HUES64 (cell line): Measurements from ENCODE around the gene ZSWIM3.

Experiments used
- H3K27ac ChIP-seq: 2 replicates; pipeline ENCODE4 v1.7.0; 2013; ENCODE audit warnings: low read depth, low read length, inconsistent platforms
- H3K27me3 ChIP-seq: 2 replicates; pipeline ENCODE4 v1.6.1; 2013; ENCODE audit warnings: mild to moderate bottlenecking, low read length; ENCODE audit not compliant: insufficient read depth
- H3K36me3 ChIP-seq: 2 replicates; pipeline ENCODE4 v1.6.1; 2013; ENCODE audit warnings: mild to moderate bottlenecking, low read length; ENCODE audit not compliant: insufficient read depth
- H3K4me1 ChIP-seq: 2 replicates; pipeline ENCODE4 v1.6.1; 2013; ENCODE audit warnings: mild to moderate bottlenecking, low read length, moderate library complexity; ENCODE audit not compliant: insufficient read depth
- H3K4me3 ChIP-seq: 2 replicates; pipeline ENCODE4 v1.5.1; 2013; ENCODE audit warnings: mild to moderate bottlenecking, low read length, moderate library complexity
- H3K9ac ChIP-seq: 2 replicates; pipeline ENCODE4 v1.6.1; 2013; ENCODE audit warnings: mild to moderate bottlenecking, low read depth, low read length
- H3K9me3 ChIP-seq: 2 replicates; pipeline ENCODE4 v1.6.1; 2013; ENCODE audit warnings: low read depth, low read length; ENCODE audit not compliant: insufficient read depth
- WGBS: fragments of 150-250, 120-280 bp; methylation state at CpG from one replicate; pipeline ENCODE4 v1.1.7; 2013; ENCODE audit warnings: missing lambda C conversion rate; 5-methylcytosine and 5-hydroxymethylcytosine counted together

ZSWIM3 gene

DNA sequence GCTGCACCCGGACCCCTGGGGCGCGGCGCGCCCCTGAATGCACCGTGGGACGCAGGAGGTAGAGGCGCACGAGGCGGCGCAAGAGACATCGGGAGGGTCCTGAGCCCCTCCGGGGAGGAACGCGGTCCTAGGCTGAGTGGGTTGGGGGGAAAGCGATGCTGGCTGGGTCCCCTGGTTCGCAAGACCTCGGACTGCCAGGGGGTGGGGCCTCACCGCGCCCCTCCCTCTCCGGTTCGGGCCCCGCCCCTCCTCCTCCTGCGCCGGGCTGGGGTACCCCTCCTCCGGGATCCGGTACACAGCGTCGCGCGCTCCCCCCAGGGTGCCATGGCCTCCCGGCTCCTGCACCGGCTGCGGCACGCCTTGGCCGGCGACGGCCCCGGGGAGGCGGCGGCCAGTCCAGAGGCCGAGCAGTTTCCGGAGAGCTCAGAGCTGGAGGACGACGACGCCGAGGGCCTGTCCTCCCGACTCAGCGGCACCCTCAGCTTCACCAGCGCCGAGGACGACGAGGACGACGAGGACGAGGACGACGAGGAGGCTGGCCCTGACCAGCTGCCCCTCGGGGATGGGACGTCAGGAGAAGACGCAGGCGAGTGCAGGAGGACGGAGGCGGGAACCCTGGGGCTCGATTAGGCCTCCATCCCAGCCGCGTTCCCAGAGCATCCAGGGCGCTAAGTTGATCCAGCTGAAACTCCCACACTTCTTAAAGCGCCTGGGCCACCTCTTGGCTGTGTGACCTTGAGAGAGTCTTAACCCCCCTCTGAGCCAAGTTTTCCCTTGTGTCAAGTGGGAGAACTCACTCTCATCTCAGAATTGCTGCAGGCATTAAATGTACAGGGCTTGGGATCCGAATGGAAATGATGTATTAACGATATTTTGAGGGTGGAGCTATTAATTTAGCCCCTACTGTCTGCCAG is 23.3 kb upstream of the ZSWIM3 start:
- H3K36me3 ChIP-seq, result peaks cover 24% of the 10 kb centered on the region; the same call in 1 of the 2 replicates
- peak overlapping the region; percentile 80 for H3K27ac ChIP-seq
- H3K4me1 ChIP-seq, result peaks cover 5% of the 10 kb centered on the region
- 5% methylated on average over 71 of the region's 71 CpGs for WGBS
- no peaks in the 10 kb centered on the region for H3K9me3 ChIP-seq
- H3K27me3 ChIP-seq, result no peaks in the 10 kb centered on the region
- peak overlapping the region; percentile 79 for H3K4me3 ChIP-seq
- peak overlapping the region; percentile 75 for H3K9ac ChIP-seq

DNA sequence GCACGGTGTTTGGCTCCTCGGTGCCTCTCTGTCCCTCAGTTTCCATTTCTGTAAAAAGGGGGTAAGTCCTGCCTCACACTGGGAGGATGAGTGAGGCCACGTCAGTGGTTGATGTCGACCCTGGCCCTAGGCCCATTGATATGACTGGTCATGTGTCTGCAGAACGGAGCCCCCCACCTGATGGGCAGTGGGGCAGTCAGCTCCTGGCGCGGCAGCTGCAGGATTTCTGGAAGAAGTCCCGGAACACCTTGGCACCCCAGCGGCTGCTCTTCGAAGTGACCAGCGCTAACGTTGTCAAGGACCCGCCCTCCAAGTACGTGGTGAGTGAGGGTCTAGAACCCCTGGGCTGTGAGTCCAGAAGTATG is 22.6 kb upstream of the ZSWIM3 start:
- H3K9me3 ChIP-seq, result no peaks in the 10 kb centered on the region
- H3K36me3 ChIP-seq, result peaks cover 26% of the 10 kb centered on the region; the same call in 1 of the 2 replicates
- no peak overlapping the region; the same call in 1 of the 2 replicates for H3K9ac ChIP-seq
- H3K27me3 ChIP-seq, result no peaks in the 10 kb centered on the region
- peaks cover 5% of the 10 kb centered on the region for H3K4me1 ChIP-seq
- 90% methylated on average over 14 of the region's 14 CpGs for WGBS
- H3K27ac ChIP-seq, result no peak overlapping the region
- peak overlapping the region; percentile 79 for H3K4me3 ChIP-seq

- Histone ChIP-seq H3K9me3 (no peaks in the 10 kb centered on the region), H3K36me3 (peaks cover 31% of the 10 kb centered on the region), H3K9ac (no peak overlapping the region), H3K27me3 (no peaks in the 10 kb centered on the region), H3K4me3 (no peak overlapping the region), H3K27ac (no peak overlapping the region), H3K4me1 (peaks cover 5% of the 10 kb centered on the region)
- WGBS, result 97% methylated on average over 3 of the region's 3 CpGs
Observed at GRCh38 chr20:45835329-45835765, 22.1 kb upstream of the ZSWIM3 start.

GRCh38 chr20:45835825-45836224 is 21.6 kb upstream of the ZSWIM3 start:
- no peak overlapping the region for H3K9ac ChIP-seq
- whole genome bisulfite sequencing, result 92% methylated on average over 5 of the region's 5 CpGs

GRCh38 chr20:45836841-45837240 is 20.6 kb upstream of the ZSWIM3 start:
- H3K9ac ChIP-seq, result no peak overlapping the region
- H3K4me3 ChIP-seq, result no peak overlapping the region
- no peak overlapping the region for H3K27ac ChIP-seq
- 82% methylated on average over 1 of the region's 1 CpG for WGBS
- H3K36me3 ChIP-seq, result peaks cover 43% of the 10 kb centered on the region
- peaks cover 5% of the 10 kb centered on the region for H3K4me1 ChIP-seq
- H3K27me3 ChIP-seq, result no peaks in the 10 kb centered on the region
- no peaks in the 10 kb centered on the region for H3K9me3 ChIP-seq

More at GRCh38 chr20:45835825-45836224, 21.6 kb upstream of the ZSWIM3 start:
- H3K4me1 ChIP-seq, result peaks cover 5% of the 10 kb centered on the region
- no peak overlapping the region for H3K4me3 ChIP-seq
- no peaks in the 10 kb centered on the region for H3K27me3 ChIP-seq
- H3K9me3 ChIP-seq, result no peaks in the 10 kb centered on the region
- no peak overlapping the region for H3K27ac ChIP-seq
- H3K36me3 ChIP-seq, result peaks cover 35% of the 10 kb centered on the region

- Histone ChIP-seq H3K4me3 (no peak overlapping the region), H3K36me3 (peaks cover 70% of the 10 kb centered on the region), H3K27me3 (no peaks in the 10 kb centered on the region), H3K9ac (no peak overlapping the region), H3K9me3 (no peaks in the 10 kb centered on the region), H3K4me1 (no peaks in the 10 kb centered on the region), H3K27ac (no peak overlapping the region)
- WGBS, result 93% methylated on average over 25 of the region's 25 CpGs
Observed at GRCh38 chr20:45840700-45841198, 16.7 kb upstream of the ZSWIM3 start.

DNA sequence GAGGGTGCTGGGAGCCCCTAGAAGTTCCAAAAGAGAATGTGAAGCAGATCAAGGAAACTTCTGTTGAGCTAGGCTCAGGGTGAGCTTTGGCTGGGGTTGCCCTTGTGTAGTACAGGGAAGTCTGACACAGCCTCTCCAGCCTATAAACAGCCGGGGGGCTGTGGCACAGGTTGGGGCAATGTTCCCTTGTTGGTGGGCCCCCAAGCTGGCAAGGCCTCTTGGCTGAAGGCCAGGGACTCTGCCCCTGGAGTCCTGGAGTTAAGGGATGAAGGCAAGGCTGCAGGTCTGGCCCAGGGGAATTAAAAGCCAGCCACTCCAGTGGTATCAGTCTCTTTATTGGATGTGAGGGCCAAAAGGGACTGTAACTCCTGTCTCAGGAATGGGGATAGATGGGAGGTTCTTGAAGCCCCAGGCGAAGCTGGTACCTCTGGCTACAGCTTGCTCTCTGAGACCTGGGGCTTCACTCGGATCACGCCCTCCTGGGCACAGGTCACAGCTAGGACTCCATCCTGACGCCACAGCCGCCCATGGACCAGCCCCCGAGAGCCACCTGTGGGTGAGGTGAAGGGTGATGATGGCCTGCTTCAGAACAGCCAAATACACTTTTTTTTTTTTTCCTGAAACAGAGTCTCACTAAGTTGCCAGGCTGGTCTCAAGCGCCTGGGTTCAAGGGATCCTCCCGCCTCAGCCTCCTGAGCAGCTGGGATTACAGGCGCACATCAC is 15.8 kb upstream of the ZSWIM3 start:
- H3K36me3 ChIP-seq, result peaks cover 74% of the 10 kb centered on the region

GRCh38 chr20:45842169-45842812 is 15.1 kb upstream of the ZSWIM3 start:
- no peak overlapping the region for H3K27ac ChIP-seq
- peaks cover 68% of the 10 kb centered on the region for H3K36me3 ChIP-seq
- WGBS, result 91% methylated on average over 5 of the region's 5 CpGs

More for the DNA sequence above, 15.8 kb upstream of the ZSWIM3 start:
- no peaks in the 10 kb centered on the region for H3K27me3 ChIP-seq
- no peaks in the 10 kb centered on the region for H3K4me1 ChIP-seq
- H3K9me3 ChIP-seq, result no peaks in the 10 kb centered on the region
- H3K4me3 ChIP-seq, result no peak overlapping the region
- no peak overlapping the region for H3K27ac ChIP-seq
- no peak overlapping the region for H3K9ac ChIP-seq
- WGBS, result 94% methylated on average over 10 of the region's 10 CpGs

GRCh38 chr20:45843506-45843905 is 13.9 kb upstream of the ZSWIM3 start:
- 95% methylated on average over 13 of the region's 14 CpGs for WGBS
- Histone ChIP-seq H3K27me3 (no peaks in the 10 kb centered on the region), H3K9me3 (no peaks in the 10 kb centered on the region), H3K4me1 (no peaks in the 10 kb centered on the region), H3K27ac (no peak overlapping the region), H3K4me3 (no peak overlapping the region), H3K9ac (no peak overlapping the region), H3K36me3 (peaks cover 67% of the 10 kb centered on the region)

More at GRCh38 chr20:45842169-45842812, 15.1 kb upstream of the ZSWIM3 start:
- Histone ChIP-seq H3K27me3 (no peaks in the 10 kb centered on the region), H3K9ac (no peak overlapping the region), H3K4me1 (no peaks in the 10 kb centered on the region), H3K4me3 (no peak overlapping the region), H3K9me3 (no peaks in the 10 kb centered on the region)

DNA sequence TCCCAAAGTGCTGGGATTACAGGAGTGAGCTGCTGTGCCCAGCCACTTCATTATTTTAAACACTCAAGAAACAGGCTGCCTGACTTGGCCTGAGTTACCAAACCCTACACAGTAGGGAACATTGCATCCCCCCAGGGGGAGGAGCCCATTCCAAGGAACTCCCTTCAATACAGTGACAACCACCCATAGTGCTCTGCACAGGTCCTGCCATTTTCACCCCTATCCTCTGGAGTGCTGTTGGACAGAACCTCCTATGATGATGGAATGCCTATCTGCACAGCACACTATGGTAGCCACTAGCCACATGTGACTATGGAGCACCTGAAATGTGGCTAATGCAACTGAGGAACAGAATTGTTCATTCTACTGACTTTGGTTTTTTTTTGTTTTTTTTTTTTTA is 12.0 kb upstream of the ZSWIM3 start:
- H3K36me3 ChIP-seq, result peaks cover 59% of the 10 kb centered on the region

DNA sequence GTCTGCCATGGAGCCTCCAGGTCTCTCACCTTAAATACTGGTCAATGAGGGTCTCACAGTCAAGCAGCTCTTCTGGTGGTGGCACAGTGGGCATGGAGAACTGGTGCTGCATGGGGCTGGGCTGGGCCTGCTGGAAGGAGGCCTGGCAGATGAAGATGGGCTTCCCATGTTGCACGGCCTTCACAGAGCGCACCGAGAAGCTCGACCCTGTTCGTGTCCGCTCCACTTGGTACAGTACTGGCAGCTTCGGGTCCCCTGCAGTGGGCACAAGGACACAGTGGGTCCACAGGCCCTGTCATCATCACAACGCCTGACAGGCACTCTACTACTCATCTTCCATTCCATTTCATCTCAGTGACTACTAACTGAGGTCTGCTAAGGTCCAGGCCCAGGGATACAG is 9.0 kb upstream of the ZSWIM3 start:
- 97% methylated on average over 8 of the region's 8 CpGs for WGBS
- peaks cover 38% of the 10 kb centered on the region for H3K36me3 ChIP-seq
- no peaks in the 10 kb centered on the region for H3K27me3 ChIP-seq
- no peak overlapping the region for H3K4me3 ChIP-seq
- no peak overlapping the region for H3K27ac ChIP-seq
- no peak overlapping the region for H3K9ac ChIP-seq
- H3K4me1 ChIP-seq, result peaks cover 5% of the 10 kb centered on the region
- no peaks in the 10 kb centered on the region for H3K9me3 ChIP-seq

More for the DNA sequence above, 12.0 kb upstream of the ZSWIM3 start:
- Histone ChIP-seq H3K9me3 (no peaks in the 10 kb centered on the region), H3K27ac (no peak overlapping the region), H3K27me3 (no peaks in the 10 kb centered on the region), H3K4me3 (no peak overlapping the region), H3K4me1 (no peaks in the 10 kb centered on the region), H3K9ac (no peak overlapping the region)
